Transverse colon (tissue), 4 donors: ENCODE measurements around the gene DENND1C.

Experiments
- CTCF ChIP-seq, 5 experiments: fragments of 200-600 bp in 3 of 5; fragments of 450-650 bp in 2 of 5; sonication (generic) in 3 of 5; IDR thresholded peaks; 1 replicate in 2 of 5; 2 replicates in 3 of 5; pipeline ENCODE4 v1.5.1; 2016 to 2017; ENCODE audit warnings: antibody characterized with exemption in 5 of 5, inconsistent platforms in 3 of 5, mild to moderate bottlenecking in 2 of 5, moderate library complexity in 1 of 5
- EP300 ChIP-seq: sonication (generic); formaldehyde crosslinking; IDR thresholded peaks from one replicate; pipeline ENCODE4 v1.6.1; 2017; ENCODE audit warnings: antibody characterized with exemption, low read depth
- POLR2A ChIP-seq: fragments of 450-650 bp; IDR thresholded peaks from one replicate; pipeline ENCODE4 v1.6.1; 2016; ENCODE audit warnings: antibody characterized with exemption, mild to moderate bottlenecking, moderate library complexity
- POLR2AphosphoS5 ChIP-seq, 3 donors: sonication (generic); formaldehyde crosslinking; IDR thresholded peaks; one replicate each; pipeline ENCODE4 v1.6.1; 2016; ENCODE audit warnings: antibody characterized with exemption in 3 of 3

- no peak for TF ChIP-seq CTCF (IDR thresholded peaks at IDR 0.05)
- TF ChIP-seq POLR2A, result no peak
- no peak for TF ChIP-seq EP300
- no peak for TF ChIP-seq POLR2AphosphoS5 (IDR thresholded peaks at IDR 0.05)
Measured at GRCh38 chr19:6440905-6441304, 40.7 kb downstream of the DENND1C start.
